SK-N-SH treated with all-trans-retinoic acid at 6 μM for 48 hours (cell line): Measurements from ENCODE around the gene SHANK1.

Experiments used
- ATAC-seq: fragments of 200-7000 bp; cut with Tn5 transposase; 3 replicates; pipeline ENCODE4 v1.9.1; 2020; ENCODE audit warnings: mild to moderate bottlenecking, moderate library complexity
- ARNTL ChIP-seq: fragments of 450-650 bp; formaldehyde crosslinking; IDR thresholded peaks from 2 replicates; pipeline ENCODE4 v1.5.0; 2020; ENCODE audit warnings: low read depth, mild to moderate bottlenecking, moderate library complexity, borderline replicate concordance
- BACH2 ChIP-seq: fragments of 250-450 bp; sonication (Bioruptor Pico); IDR thresholded peaks from 2 replicates; pipeline ENCODE4 v1.9.0; 2021; ENCODE audit warnings: mild to moderate bottlenecking, borderline replicate concordance
- CREB5 ChIP-seq: fragments of 250-450 bp; sonication (Bioruptor Pico); IDR thresholded peaks from 2 replicates; pipeline ENCODE4 v1.5.1; 2020; ENCODE audit warnings: low read depth, mild to moderate bottlenecking, moderate library complexity
- CSDC2 ChIP-seq: fragments of 250-450 bp; sonication (Bioruptor Pico); IDR thresholded peaks from 2 replicates; pipeline ENCODE4 v1.5.0; 2020; ENCODE audit warnings: mild to moderate bottlenecking, moderate library complexity
- CSRNP3 ChIP-seq: fragments of 250-450 bp; sonication (Bioruptor Pico); IDR thresholded peaks from 2 replicates; pipeline ENCODE4 v1.5.1; 2021; ENCODE audit warnings: mild to moderate bottlenecking, moderate library complexity
- ESRRG ChIP-seq: fragments of 250-450 bp; sonication (Bioruptor Pico); IDR thresholded peaks from 2 replicates; pipeline ENCODE4 v1.6.1; 2021; ENCODE audit warnings: mild to moderate bottlenecking
- GLIS3 ChIP-seq: fragments of 250-450 bp; sonication (Bioruptor Pico); IDR thresholded peaks from 2 replicates; pipeline ENCODE4 v1.5.0; 2020; ENCODE audit warnings: mild to moderate bottlenecking, moderate library complexity
- ISL1 ChIP-seq: fragments of 250-450 bp; sonication (Bioruptor Pico); IDR thresholded peaks from 2 replicates; pipeline ENCODE4 v2.1.2; 2022; ENCODE audit warnings: mild to moderate bottlenecking, moderate library complexity
- OSR1 ChIP-seq: fragments of 250-450 bp; sonication (Bioruptor Pico); IDR thresholded peaks from 2 replicates; pipeline ENCODE4 v1.8.0; 2022; ENCODE audit warnings: moderate library complexity, mild to moderate bottlenecking, inconsistent platforms
- PATZ1 ChIP-seq: fragments of 250-450 bp; sonication (Bioruptor Pico); IDR thresholded peaks from 2 replicates; pipeline ENCODE4 v1.8.0; 2020; ENCODE audit warnings: mild to moderate bottlenecking, moderate library complexity, borderline replicate concordance
- POU6F1 ChIP-seq: fragments of 250-450 bp; sonication (Bioruptor Pico); IDR thresholded peaks from 2 replicates; pipeline ENCODE4 v1.8.0; 2021; ENCODE audit warnings: low read depth, mild to moderate bottlenecking, moderate library complexity, borderline replicate concordance
- PPARA ChIP-seq: fragments of 250-450 bp; sonication (Bioruptor Pico); IDR thresholded peaks from 2 replicates; pipeline ENCODE4 v1.5.0; 2020; ENCODE audit warnings: mild to moderate bottlenecking, borderline replicate concordance
- RARB ChIP-seq: fragments of 250-450 bp; sonication (Bioruptor Pico); IDR thresholded peaks from 2 replicates; pipeline ENCODE4 v1.8.0; 2021; ENCODE audit warnings: mild to moderate bottlenecking, moderate library complexity
- TCF4 ChIP-seq: fragments of 250-450 bp; sonication (Bioruptor Pico); IDR thresholded peaks from 2 replicates; pipeline ENCODE4 v1.8.0; 2021; ENCODE audit warnings: mild to moderate bottlenecking, moderate library complexity, borderline replicate concordance
- TSHZ2 ChIP-seq: fragments of 250-450 bp; sonication (Bioruptor Pico); IDR thresholded peaks from 2 replicates; pipeline ENCODE4 v1.5.0; 2020; ENCODE audit warnings: mild to moderate bottlenecking, moderate library complexity
- ZC3H10 ChIP-seq: fragments of 250-450 bp; sonication (Bioruptor Pico); IDR thresholded peaks from 2 replicates; pipeline ENCODE4 v1.5.1; 2021; ENCODE audit warnings: mild to moderate bottlenecking, moderate library complexity
- ZFP3 ChIP-seq: fragments of 250-450 bp; sonication (Bioruptor Pico); IDR thresholded peaks from 2 replicates; pipeline ENCODE4 v1.5.0; 2020; ENCODE audit warnings: mild to moderate bottlenecking, moderate library complexity
- ZNF565 ChIP-seq: fragments of 450-650 bp; formaldehyde crosslinking; conservative IDR thresholded peaks from 2 replicates; pipeline ENCODE4 v1.5.0; 2020; ENCODE audit warnings: low read depth, mild to moderate bottlenecking, moderate library complexity
- ZNF70 ChIP-seq: fragments of 450-650 bp; formaldehyde crosslinking; IDR thresholded peaks from 2 replicates; pipeline ENCODE4 v1.5.0; 2020; ENCODE audit warnings: mild to moderate bottlenecking, moderate library complexity
- ZNF8 ChIP-seq: fragments of 450-650 bp; formaldehyde crosslinking; IDR thresholded peaks from 2 replicates; pipeline ENCODE4 v1.5.0; 2020; ENCODE audit warnings: mild to moderate bottlenecking, moderate library complexity

SHANK1 gene

GRCh38 chr19:50739132-50739913 is 19.7 kb upstream of the SHANK1 start:
- ATAC-seq, result no peak

GRCh38 chr19:50736338-50736737 is 16.7 kb upstream of the SHANK1 start:
- TF ChIP-seq PPARA, result no peak
- no peak for TF ChIP-seq ZNF70 (CRISPR knock-in tag)
- no peak for TF ChIP-seq ZC3H10 (CRISPR knock-in tag)
- no peak for TF ChIP-seq CREB5 (CRISPR knock-in tag)
- no peak for TF ChIP-seq GLIS3
- no peak for TF ChIP-seq ZNF565 (CRISPR knock-in tag)
- TF ChIP-seq POU6F1 (CRISPR knock-in tag), result no peak
- TF ChIP-seq RARB (CRISPR knock-in tag), result no peak
- no peak for TF ChIP-seq TSHZ2 (CRISPR knock-in tag)
- no peak for TF ChIP-seq CSRNP3 (CRISPR knock-in tag)
- TF ChIP-seq CSDC2, result no peak
- no peak for TF ChIP-seq ESRRG (CRISPR knock-in tag)
- no peak for TF ChIP-seq BACH2 (CRISPR knock-in tag)
- TF ChIP-seq, all 23 proteins: peak for 0
- ATAC-seq, result no peak

More at GRCh38 chr19:50739132-50739913, 19.7 kb upstream of the SHANK1 start:
- TF ChIP-seq PATZ1 (CRISPR knock-in tag) (no peak), ZFP3 (CRISPR knock-in tag) (no peak), CSDC2 (no peak), CREB5 (CRISPR knock-in tag) (no peak), ISL1 (no peak), CSRNP3 (CRISPR knock-in tag) (no peak)

GRCh38 chr19:50735869-50736268 is 16.3 kb upstream of the SHANK1 start:
- no peak for ATAC-seq
- TF ChIP-seq BACH2 (CRISPR knock-in tag) (no peak), CREB5 (CRISPR knock-in tag) (no peak), ZNF8 (CRISPR knock-in tag) (no peak), PATZ1 (CRISPR knock-in tag) (no peak), ZC3H10 (CRISPR knock-in tag) (no peak), GLIS3 (no peak), TCF4 (no peak), PPARA (no peak), ARNTL (CRISPR knock-in tag) (no peak), ZNF70 (CRISPR knock-in tag) (no peak), ZFP3 (CRISPR knock-in tag) (no peak), CSDC2 (no peak), OSR1 (no peak)
